KG1 (cell line): Measurements from ENCODE around the gene GTPBP6.
"Not testable (repeated sequence)": the region's sequence is repeated elsewhere in the genome, so short reads cannot be mapped to it uniquely, and the experiment has no call there.

Experiments
- DNase-seq: peaks from one replicate; lab custom pipeline; 2025; lab: John Stamatoyannopoulos, UW

GTPBP6 gene

DNA sequence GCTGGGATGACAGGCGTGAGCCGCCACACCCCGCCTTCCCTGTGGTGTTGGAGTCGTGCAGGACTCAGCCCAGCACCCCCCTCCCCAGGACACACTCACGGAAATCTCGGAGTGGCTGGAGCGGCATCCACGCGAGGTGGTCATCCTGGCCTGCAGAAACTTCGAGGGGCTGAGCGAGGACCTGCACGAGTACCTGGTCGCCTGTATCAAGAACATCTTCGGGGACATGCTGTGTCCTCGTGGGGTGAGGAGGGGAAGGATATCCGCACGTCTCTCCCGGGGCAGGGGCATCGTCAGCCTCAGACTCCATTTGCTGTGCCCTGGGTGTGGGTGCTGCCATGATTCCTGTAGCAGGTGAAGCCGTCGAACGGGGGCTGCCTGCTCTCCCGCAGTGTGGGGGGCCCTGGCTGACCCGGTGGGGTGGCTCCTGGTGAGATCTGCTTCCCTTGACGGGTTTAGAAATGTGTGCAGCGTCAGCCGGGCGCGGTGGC lies 27.1 kb downstream of the GTPBP6 start:
- no peak for DNase-seq

GRCh38 chrX:290476-291166 lies 28.0 kb downstream of the GTPBP6 start:
- DNase-seq: no peak

DNA sequence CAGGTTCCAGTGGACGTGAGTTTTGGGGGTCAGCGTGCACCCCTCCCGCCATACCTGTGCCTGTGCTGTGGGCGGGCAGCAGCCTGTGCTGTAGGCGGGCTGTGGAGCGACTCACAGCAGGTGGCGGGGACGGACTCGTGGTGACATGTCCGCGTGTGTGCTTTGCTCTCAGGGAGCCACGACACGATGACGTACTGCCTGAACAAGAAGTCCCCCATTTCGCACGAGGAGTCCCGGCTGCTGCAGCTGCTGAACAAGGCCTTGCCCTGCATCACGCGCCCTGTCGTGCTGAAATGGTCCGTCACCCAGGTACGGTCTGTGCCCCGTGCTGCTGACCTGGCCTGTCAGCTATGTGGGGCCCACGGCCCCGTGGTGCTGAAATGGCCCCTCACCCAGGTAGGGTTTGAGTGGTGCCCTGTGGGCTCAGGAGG lies 30.0 kb downstream of the GTPBP6 start:
- DNase-seq: no peak

GRCh38 chrX:287670-288069 lies 30.9 kb downstream of the GTPBP6 start:
- no peak for DNase-seq

DNA sequence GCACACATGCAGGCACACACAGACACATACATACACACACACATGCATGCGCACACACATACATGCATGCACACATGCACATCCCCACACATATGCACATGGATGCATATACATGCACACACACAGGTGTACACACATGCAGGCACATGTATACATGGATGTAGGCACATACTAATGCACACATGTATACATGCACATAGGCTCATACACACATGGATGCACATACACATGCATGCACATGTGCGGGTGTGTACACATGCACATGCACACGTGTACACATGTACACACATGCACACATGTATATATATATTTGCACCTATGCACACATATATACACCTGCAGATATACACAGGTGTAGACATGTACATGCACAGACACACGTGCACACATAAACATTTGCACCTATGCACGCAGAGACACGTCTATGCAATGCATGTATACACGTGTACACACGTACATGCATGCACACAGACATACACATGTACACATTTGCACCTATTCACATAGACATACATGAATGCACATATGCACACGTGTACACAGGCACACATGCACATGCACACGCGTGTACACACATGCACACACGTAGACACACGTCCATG lies 33.4 kb downstream of the GTPBP6 start:
- no peak for DNase-seq

GRCh38 chrX:283115-283845 lies 35.3 kb downstream of the GTPBP6 start:
- no peak for DNase-seq

DNA sequence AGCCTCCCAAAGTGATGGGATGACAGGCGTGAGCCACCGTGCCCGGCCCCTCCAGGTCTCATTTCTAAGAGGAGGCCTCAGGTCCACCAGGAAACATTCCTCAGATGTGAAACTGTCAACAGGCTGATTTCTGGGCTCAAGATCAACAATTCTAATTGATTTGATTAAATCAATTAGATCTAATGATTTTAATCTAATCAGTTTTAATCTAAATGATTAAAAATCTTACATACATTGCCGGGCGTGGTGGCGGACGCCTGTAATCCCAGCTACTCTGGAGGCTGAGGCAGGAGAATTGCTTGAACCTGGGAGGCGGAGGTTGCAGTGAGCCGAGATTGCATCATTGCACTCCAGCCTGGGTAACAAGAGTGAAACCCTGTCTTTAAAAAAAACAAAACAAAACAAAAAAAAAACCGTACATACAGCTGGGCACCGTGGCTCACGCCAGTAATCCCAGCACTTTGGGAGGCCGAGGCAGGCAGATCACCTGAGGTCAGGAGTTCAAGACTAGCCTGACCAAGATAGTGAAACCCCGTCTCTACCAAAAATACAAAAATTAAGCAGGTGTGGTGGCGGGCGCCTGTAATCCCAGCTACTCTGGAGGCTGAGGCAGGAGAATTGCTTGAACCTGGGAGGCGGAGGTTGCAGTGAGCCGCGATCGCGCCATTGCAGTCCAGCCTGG lies 36.5 kb downstream of the GTPBP6 start:
- DNase-seq: not testable (repeated sequence)

GRCh38 chrX:281166-281999 lies 37.2 kb downstream of the GTPBP6 start, which contains the start of gene PLCXD1:
TSS of gene PLCXD1 (plus strand) at chrX:281381. CDS start at chrX:284188, 2,807 bp downstream.
- DNase-seq: no peak

GRCh38 chrX:280722-281121 lies 37.9 kb downstream of the GTPBP6 start:
- DNase-seq: not testable (repeated sequence)

GRCh38 chrX:279757-280604 lies 38.6 kb downstream of the GTPBP6 start:
- DNase-seq: not testable (repeated sequence)

- DNase-seq: no peak
These were observed 41.9 kb downstream of the GTPBP6 start for GRCh38 chrX:276581-277201.

GRCh38 chrX:275967-276580 lies 42.5 kb downstream of the GTPBP6 start:
- no peak for DNase-seq

GRCh38 chrX:275476-275966 lies 43.1 kb downstream of the GTPBP6 start:
- DNase-seq: no peak

- DNase-seq: no peak
These were observed 43.6 kb downstream of the GTPBP6 start for GRCh38 chrX:274904-275475.

DNA sequence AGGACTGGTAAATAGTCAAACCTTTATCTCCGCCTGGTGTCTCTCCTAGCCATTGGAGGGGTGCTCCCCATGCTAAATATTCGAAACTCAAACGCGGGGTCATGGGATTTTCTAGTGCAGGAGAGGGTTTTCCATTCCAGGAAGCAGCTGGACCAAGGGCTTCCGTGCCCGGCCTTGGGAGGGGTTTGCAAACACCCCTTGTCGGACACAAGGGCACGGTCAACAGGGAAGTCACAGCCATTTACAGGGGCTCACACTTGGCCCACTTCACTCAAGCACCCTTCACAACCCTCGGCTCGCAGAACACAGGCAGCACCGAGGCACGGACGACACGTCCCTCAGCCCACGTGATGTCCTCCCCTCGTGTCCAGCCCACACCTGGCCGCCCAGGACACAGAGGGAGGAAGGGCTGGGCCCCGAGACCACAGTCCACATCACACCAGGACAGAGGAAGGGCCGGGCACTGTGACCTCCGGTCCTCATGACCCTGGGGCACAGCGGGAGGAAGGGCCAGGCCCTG lies 47.7 kb downstream of the GTPBP6 start:
- DNase-seq: no peak

- no peak for DNase-seq
These were observed 50.8 kb downstream of the GTPBP6 start for GRCh38 chrX:267771-268261.

DNA sequence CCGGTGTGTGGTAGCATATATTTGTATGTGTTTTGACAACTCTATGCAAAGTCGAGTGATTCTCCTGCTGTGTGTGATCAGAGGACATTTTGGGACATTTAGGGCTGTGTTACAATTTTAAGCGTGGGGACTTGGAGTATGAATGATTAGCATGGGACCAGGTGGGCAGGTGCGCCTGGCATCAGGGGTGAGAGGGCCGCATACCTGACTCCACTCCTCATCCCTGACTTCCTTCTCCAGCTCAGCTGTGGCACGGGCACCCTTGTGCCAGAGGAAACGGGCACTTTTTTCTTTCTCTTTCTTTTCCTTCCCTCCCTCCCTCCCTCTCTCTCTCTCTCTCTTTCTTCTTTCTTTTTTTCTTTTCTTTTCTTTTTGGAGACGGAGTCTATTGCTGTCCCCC lies 53.1 kb downstream of the GTPBP6 start:
- no peak for DNase-seq

DNA sequence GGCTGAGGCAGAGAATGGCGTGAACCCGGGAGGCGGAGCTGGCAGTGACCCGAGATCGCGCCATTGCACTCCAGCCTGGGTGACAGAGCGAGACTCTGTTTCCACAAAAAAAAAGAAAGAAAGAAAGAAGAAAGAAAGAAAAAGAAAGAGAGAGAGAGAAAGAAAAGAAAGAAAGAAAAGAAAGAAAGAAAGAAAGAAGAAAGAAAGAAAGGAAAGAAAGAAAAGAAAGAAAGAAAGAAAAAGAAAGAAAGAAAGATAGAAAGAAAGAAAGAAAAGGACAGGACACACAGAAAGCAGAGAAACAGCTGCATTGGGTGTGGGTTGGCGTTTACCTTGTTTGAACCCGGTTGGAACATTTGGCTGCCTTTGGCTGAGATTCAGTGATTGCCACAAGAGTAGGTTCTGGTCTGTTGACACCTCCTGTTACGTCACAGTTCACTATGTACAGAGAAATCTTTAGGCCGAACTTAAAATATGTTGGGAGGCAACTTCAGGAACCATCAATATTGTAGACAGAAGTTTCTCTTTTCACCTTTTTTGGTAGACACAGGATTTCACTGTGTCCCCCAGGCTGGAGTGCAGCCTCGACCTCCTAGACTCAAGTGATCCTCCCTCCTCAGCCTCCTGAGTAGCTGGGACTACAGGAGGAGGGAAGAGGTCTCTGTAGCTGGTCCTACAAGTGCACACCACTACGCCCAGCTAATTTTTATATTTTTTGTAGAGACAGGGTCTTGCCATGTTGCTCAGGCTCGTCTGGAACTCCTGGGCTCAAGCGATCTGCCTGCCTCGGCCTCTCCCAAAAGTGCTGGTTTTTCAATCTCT lies 53.8 kb downstream of the GTPBP6 start:
- DNase-seq: no peak
